ENCODE results near the gene GRM7.

GRM7 gene

GRCh38 chr3:7683426-7683825 is 822.5 kb downstream of the GRM7 start:
- no peak overlapping the region for H3K27ac ChIP-seq (ENCODE audit: low read depth, low read length)
- H3K4me1 ChIP-seq (ENCODE audit: control insufficient read depth, low read length), result no peaks in the 10 kb centered on the region
- no peaks in the 10 kb centered on the region for H3K9me2 ChIP-seq (replicated peaks; ENCODE audit: control insufficient read depth, low read length)
- TF ChIP-seq EZH2phosphoT487 (IDR thresholded peaks at IDR 0.05; ENCODE audit: borderline replicate concordance, low read length), result no peak
- TF ChIP-seq CTCF (IDR thresholded peaks at IDR 0.05; ENCODE audit: low read depth, low read length, poor library complexity, severe bottlenecking), result no peak
- no peaks in the 10 kb centered on the region for H3K79me2 ChIP-seq (ENCODE audit: control insufficient read depth, low read length)
- H3K36me3 ChIP-seq (ENCODE audit: control insufficient read depth, low read length), result no peaks in the 10 kb centered on the region
- no peak overlapping the region for H3K4me3 ChIP-seq (ENCODE audit: low read length)
- no peaks in the 10 kb centered on the region for H3K27me3 ChIP-seq (ENCODE audit: control insufficient read depth, low read length)
- H3K4me2 ChIP-seq (ENCODE audit: low read length), result no peak overlapping the region
- H3F3A ChIP-seq (ENCODE audit: control insufficient read depth, insufficient read depth), result no peaks in the 10 kb centered on the region
- H3K9me3 ChIP-seq (ENCODE audit: control insufficient read depth, insufficient read depth, low read length), result no peaks in the 10 kb centered on the region
- no peaks in the 10 kb centered on the region for H4K20me1 ChIP-seq (ENCODE audit: control insufficient read depth, insufficient read depth, low read depth, low read length)

DNA sequence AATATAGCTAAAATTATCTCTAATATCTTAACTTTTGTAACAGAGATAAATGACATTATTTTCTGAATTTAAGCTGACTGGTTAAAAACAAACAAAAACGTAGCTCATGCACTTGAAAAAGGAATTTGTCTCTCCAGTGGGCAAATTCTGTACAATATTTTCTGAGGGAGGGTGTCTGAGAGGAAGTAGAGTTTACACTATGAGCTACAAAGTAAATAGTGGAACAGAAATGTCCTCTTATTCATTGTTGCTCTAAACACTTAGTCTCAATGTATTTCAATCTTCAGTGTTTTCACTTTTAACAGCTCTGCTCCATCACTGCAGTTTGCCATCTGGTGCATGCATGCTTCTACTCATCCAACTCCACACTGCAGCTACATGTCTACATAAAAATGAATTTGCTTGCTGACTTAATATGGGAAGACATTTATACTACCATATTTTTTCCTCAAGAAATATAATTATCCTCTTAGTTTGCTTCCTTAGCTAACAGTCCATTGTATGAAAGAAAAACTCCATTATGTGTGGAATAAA is 823.3 kb downstream of the GRM7 start:
- H3K27ac ChIP-seq (ENCODE audit: low read depth, low read length), result no peak overlapping the region
- H3K36me3 ChIP-seq (ENCODE audit: control insufficient read depth, low read length), result no peaks in the 10 kb centered on the region

GRCh38 chr3:7687428-7688147 is 826.7 kb downstream of the GRM7 start:
- Histone ChIP-seq H3K27ac (ENCODE audit: low read depth, low read length) (no peak overlapping the region), H3K27me3 (ENCODE audit: control insufficient read depth, low read length) (no peaks in the 10 kb centered on the region), H3K9me2 (replicated peaks; ENCODE audit: control insufficient read depth, low read length) (no peaks in the 10 kb centered on the region), H3K4me2 (ENCODE audit: low read length) (no peak overlapping the region), H3F3A (ENCODE audit: control insufficient read depth, insufficient read depth) (no peaks in the 10 kb centered on the region), H3K4me1 (ENCODE audit: control insufficient read depth, low read length) (no peaks in the 10 kb centered on the region), H3K9me3 (ENCODE audit: control insufficient read depth, insufficient read depth, low read length) (no peaks in the 10 kb centered on the region), H3K4me3 (ENCODE audit: low read length) (no peak overlapping the region), H3K79me2 (ENCODE audit: control insufficient read depth, low read length) (no peaks in the 10 kb centered on the region), H4K20me1 (ENCODE audit: control insufficient read depth, insufficient read depth, low read depth, low read length) (no peaks in the 10 kb centered on the region), H3K36me3 (ENCODE audit: control insufficient read depth, low read length) (no peaks in the 10 kb centered on the region)
- TF ChIP-seq CTCF (IDR thresholded peaks at IDR 0.05; ENCODE audit: low read depth, low read length, poor library complexity, severe bottlenecking) (no peak), EZH2phosphoT487 (IDR thresholded peaks at IDR 0.05; ENCODE audit: borderline replicate concordance, low read length) (no peak)

More for the DNA sequence above, 823.3 kb downstream of the GRM7 start:
- Histone ChIP-seq H3F3A (ENCODE audit: control insufficient read depth, insufficient read depth) (no peaks in the 10 kb centered on the region), H3K9me2 (replicated peaks; ENCODE audit: control insufficient read depth, low read length) (no peaks in the 10 kb centered on the region), H3K4me2 (ENCODE audit: low read length) (no peak overlapping the region), H4K20me1 (ENCODE audit: control insufficient read depth, insufficient read depth, low read depth, low read length) (no peaks in the 10 kb centered on the region), H3K4me3 (ENCODE audit: low read length) (no peak overlapping the region), H3K4me1 (ENCODE audit: control insufficient read depth, low read length) (no peaks in the 10 kb centered on the region), H3K9me3 (ENCODE audit: control insufficient read depth, insufficient read depth, low read length) (no peaks in the 10 kb centered on the region), H3K79me2 (ENCODE audit: control insufficient read depth, low read length) (no peaks in the 10 kb centered on the region), H3K27me3 (ENCODE audit: control insufficient read depth, low read length) (no peaks in the 10 kb centered on the region)
- TF ChIP-seq CTCF (IDR thresholded peaks at IDR 0.05; ENCODE audit: low read depth, low read length, poor library complexity, severe bottlenecking) (no peak), EZH2phosphoT487 (IDR thresholded peaks at IDR 0.05; ENCODE audit: borderline replicate concordance, low read length) (no peak)

Measured in DOHH2 (cell line).